ENCODE results near the gene ZNF862. TPM values are rescaled to one million over a fixed set of nuclear protein-coding genes. Genes with fewer than 3 reads are reported as not detected.

The ZNF862 gene
- total RNA-seq, 2 donors from 2014 or later, result 11.4 to 17.3 TPM

DNA sequence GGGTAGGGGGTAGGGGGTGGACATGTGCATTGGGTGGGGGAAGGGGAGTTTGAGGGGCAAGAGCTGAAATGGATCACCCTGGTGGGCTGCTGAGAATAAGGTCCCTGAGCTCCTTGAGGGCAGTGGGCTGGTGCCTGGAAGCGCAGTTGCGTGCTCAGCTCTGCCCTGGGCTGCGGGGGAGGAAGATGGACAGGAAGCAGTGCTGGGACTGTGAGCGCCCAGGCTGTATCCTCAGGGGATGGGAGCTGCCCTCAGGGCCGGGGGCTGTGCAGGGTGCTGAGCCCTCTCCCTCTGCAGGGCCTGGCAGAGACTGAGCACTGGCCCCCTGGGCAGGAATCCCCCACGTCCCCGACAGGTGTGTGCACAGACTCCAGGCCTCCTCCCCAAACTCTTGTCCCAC, 40.4 kb upstream of the ZNF862 start:
- Histone ChIP-seq H3K9me3 (no peaks in the 10 kb centered on the region), H3K4me3 (no peak overlapping the region), H3K27me3 (replicated peaks; ENCODE audit: insufficient read depth) (no peaks in the 10 kb centered on the region), H3K27ac (no peak overlapping the region), H3K36me3 (no peaks in the 10 kb centered on the region), H3K4me1 (ENCODE audit: control insufficient read depth in 1 of 2, low read depth in 2 of 2) (no peaks in the 10 kb centered on the region)
- TF ChIP-seq, protein P1, sequence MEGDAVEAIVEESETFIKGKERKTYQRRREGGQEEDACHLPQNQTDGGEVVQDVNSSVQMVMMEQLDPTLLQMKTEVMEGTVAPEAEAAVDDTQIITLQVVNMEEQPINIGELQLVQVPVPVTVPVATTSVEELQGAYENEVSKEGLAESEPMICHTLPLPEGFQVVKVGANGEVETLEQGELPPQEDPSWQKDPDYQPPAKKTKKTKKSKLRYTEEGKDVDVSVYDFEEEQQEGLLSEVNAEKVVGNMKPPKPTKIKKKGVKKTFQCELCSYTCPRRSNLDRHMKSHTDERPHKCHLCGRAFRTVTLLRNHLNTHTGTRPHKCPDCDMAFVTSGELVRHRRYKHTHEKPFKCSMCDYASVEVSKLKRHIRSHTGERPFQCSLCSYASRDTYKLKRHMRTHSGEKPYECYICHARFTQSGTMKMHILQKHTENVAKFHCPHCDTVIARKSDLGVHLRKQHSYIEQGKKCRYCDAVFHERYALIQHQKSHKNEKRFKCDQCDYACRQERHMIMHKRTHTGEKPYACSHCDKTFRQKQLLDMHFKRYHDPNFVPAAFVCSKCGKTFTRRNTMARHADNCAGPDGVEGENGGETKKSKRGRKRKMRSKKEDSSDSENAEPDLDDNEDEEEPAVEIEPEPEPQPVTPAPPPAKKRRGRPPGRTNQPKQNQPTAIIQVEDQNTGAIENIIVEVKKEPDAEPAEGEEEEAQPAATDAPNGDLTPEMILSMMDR (IDR thresholded peaks at IDR 0.05), result no peak
- ATAC-seq (ENCODE audit: insufficient number of reproducible peaks, low FRiP score, low read depth) (no peak), DNase-seq (ENCODE audit: low spot score) (no peak)

DNA sequence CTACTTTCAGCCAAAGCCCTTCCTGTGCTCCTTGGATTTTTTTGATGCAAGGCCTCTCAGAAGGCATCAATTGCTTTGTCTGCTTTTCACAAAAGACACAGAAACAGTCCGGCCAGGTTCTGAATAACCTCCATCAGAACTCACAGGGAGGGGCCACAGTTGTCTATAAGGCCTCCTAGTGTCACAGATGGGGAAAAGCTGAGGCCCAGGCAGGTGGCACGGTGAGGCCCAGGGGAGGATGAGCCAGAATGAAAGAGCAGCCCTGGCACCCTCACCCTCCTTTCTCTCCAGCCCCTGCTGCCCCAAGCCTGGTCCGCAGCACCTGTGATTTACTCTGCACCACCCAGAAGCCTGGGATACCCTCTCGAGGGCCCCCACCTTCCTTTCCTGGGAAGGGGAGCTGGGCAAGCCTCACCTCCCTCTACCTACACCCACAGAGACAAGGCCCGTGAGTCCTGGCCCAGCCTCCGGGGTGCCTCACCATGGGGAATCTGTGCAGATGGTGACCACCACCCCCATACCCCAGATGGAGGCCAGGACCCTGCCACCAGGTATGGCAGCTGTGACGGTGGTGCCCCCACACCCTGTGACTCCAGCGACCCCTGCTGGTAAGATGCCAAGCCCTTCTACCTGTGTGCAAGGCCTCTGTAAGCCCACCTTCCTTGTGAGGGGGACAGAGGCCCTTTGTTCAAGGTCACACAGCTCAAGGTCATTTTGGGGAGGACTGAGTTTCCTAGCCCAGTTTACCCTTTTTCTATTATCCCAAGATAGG, 38.6 kb upstream of the ZNF862 start:
- TF ChIP-seq, protein P1 (IDR thresholded peaks at IDR 0.05), result no peak
- ATAC-seq (ENCODE audit: insufficient number of reproducible peaks, low FRiP score, low read depth) (no peak), DNase-seq (ENCODE audit: low spot score) (no peak)
- Histone ChIP-seq H3K9me3 (no peaks in the 10 kb centered on the region), H3K27me3 (replicated peaks; ENCODE audit: insufficient read depth) (no peaks in the 10 kb centered on the region), H3K36me3 (no peaks in the 10 kb centered on the region), H3K27ac (no peak overlapping the region), H3K4me1 (ENCODE audit: control insufficient read depth in 1 of 2, low read depth in 2 of 2) (no peaks in the 10 kb centered on the region), H3K4me3 (no peak overlapping the region)

DNA sequence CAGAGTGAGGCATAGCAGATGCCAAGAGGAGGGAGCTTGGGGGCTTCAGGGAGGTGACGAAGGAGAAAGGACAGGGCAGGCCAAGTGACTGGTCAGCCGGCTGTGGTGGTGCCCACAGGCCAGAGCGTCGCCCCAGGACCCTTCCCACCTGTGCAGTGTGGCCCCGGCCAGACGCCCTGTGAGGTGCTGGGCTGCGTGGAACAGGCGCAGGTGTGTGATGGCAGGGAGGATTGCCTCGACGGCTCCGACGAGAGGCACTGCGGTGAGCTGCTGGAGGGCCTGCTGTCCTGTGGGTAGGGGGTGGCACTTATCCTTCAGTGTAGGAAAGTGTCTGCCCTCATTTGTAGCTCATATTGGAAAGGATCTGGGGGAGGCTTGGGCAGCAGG, 38.0 kb upstream of the ZNF862 start:
- DNase-seq (ENCODE audit: low spot score), result no peak
- ATAC-seq (ENCODE audit: insufficient number of reproducible peaks, low FRiP score, low read depth), result no peak
- no peaks in the 10 kb centered on the region for H3K9me3 ChIP-seq
- no peaks in the 10 kb centered on the region for H3K27me3 ChIP-seq (replicated peaks; ENCODE audit: insufficient read depth)
- no peaks in the 10 kb centered on the region for H3K36me3 ChIP-seq
- H3K27ac ChIP-seq, result no peak overlapping the region
- H3K4me1 ChIP-seq (ENCODE audit: control insufficient read depth in 1 of 2, low read depth in 2 of 2), result no peaks in the 10 kb centered on the region
- TF ChIP-seq, protein P1 (IDR thresholded peaks at IDR 0.05), result no peak
- H3K4me3 ChIP-seq, result no peak overlapping the region

GRCh38 chr7:149801002-149801566, 37.1 kb upstream of the ZNF862 start:
- H3K27me3 ChIP-seq (replicated peaks; ENCODE audit: insufficient read depth), result no peaks in the 10 kb centered on the region
- TF ChIP-seq, protein P1 (IDR thresholded peaks at IDR 0.05), result no peak
- no peaks in the 10 kb centered on the region for H3K36me3 ChIP-seq
- no peak overlapping the region for H3K4me3 ChIP-seq
- H3K27ac ChIP-seq, result no peak overlapping the region
- DNase-seq (ENCODE audit: low spot score), result no peak
- ATAC-seq (ENCODE audit: insufficient number of reproducible peaks, low FRiP score, low read depth), result no peak
- H3K9me3 ChIP-seq, result no peaks in the 10 kb centered on the region
- no peaks in the 10 kb centered on the region for H3K4me1 ChIP-seq (ENCODE audit: control insufficient read depth in 1 of 2, low read depth in 2 of 2)

DNA sequence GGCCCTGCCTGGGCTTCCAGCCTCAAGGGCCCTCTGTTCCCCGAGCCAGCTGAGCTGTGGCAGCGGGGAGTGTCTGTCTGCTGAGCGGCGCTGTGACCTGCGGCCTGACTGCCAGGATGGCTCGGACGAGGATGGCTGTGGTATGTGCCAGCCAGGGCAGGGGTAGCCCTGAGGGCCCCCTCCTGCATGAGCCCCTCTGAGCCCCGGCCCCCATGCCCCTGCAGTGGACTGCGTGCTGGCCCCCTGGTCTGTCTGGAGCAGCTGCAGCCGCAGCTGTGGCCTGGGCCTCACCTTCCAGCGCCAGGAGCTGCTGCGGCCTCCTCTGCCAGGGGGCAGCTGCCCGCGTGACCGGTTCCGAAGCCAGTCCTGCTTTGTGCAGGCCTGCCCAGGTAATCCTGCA, 36.4 kb upstream of the ZNF862 start:
- Histone ChIP-seq H3K36me3 (no peaks in the 10 kb centered on the region), H3K27ac (no peak overlapping the region), H3K27me3 (replicated peaks; ENCODE audit: insufficient read depth) (no peaks in the 10 kb centered on the region), H3K4me1 (ENCODE audit: control insufficient read depth in 1 of 2, low read depth in 2 of 2) (no peaks in the 10 kb centered on the region), H3K4me3 (no peak overlapping the region), H3K9me3 (no peaks in the 10 kb centered on the region)
- DNase-seq (ENCODE audit: low spot score) (no peak), ATAC-seq (ENCODE audit: insufficient number of reproducible peaks, low FRiP score, low read depth) (no peak)
- TF ChIP-seq, protein P1 (IDR thresholded peaks at IDR 0.05), result no peak
